ENCODE measurements around the gene COL24A1. TPM values are rescaled to one million over a fixed set of nuclear protein-coding genes. Genes with fewer than 3 reads are reported as not detected.
"Not testable (repeated sequence)": the region's sequence is repeated elsewhere in the genome, so short reads cannot be mapped to it uniquely, and the experiment has no call there.

Gene COL24A1
- polyA plus RNA-seq, 3 donors: 1.4 to 2.1 (median 2.0) TPM

GRCh38 chr1:86000601-86001000 lies 156.0 kb downstream of the COL24A1 start:
- DNase-seq (ENCODE audit: low read depth in 3 of 3, low spot score in 2 of 3): no peak

GRCh38 chr1:85998105-85998855 lies 158.3 kb downstream of the COL24A1 start:
- no peak for DNase-seq (ENCODE audit: low read depth in 3 of 3, low spot score in 2 of 3)

GRCh38 chr1:85992791-85993190 lies 163.8 kb downstream of the COL24A1 start:
- DNase-seq (ENCODE audit: low read depth in 3 of 3, low spot score in 2 of 3): peak in 1 of 3 donors; percentile 12

GRCh38 chr1:85991261-85991660 lies 165.3 kb downstream of the COL24A1 start:
- no peak for DNase-seq (ENCODE audit: low read depth in 3 of 3, low spot score in 2 of 3)

- DNase-seq (ENCODE audit: low read depth in 3 of 3, low spot score in 2 of 3): no peak
Observed at GRCh38 chr1:85984636-85985035, 171.9 kb downstream of the COL24A1 start.

- no peak for DNase-seq (ENCODE audit: low read depth in 3 of 3, low spot score in 2 of 3)
Observed at GRCh38 chr1:85983316-85983715, 173.3 kb downstream of the COL24A1 start.

GRCh38 chr1:85976516-85977205 lies 179.9 kb downstream of the COL24A1 start:
- no peak for DNase-seq (ENCODE audit: low read depth in 3 of 3, low spot score in 2 of 3)

GRCh38 chr1:85975912-85976371 lies 180.6 kb downstream of the COL24A1 start:
- DNase-seq (ENCODE audit: low read depth in 3 of 3, low spot score in 2 of 3): no peak

GRCh38 chr1:85962457-85962856 lies 194.1 kb downstream of the COL24A1 start:
- no peak for DNase-seq (ENCODE audit: low read depth in 3 of 3, low spot score in 2 of 3)

GRCh38 chr1:85957760-85958159 lies 198.8 kb downstream of the COL24A1 start:
- DNase-seq (ENCODE audit: low read depth in 3 of 3, low spot score in 2 of 3): no peak

- DNase-seq (ENCODE audit: low read depth in 3 of 3, low spot score in 2 of 3): not testable (repeated sequence)
Observed at GRCh38 chr1:85955218-85955617, 201.4 kb downstream of the COL24A1 start.

- no peak for DNase-seq (ENCODE audit: low read depth in 3 of 3, low spot score in 2 of 3)
Observed at GRCh38 chr1:85952460-85952859, 204.1 kb downstream of the COL24A1 start.

- DNase-seq (ENCODE audit: low read depth in 3 of 3, low spot score in 2 of 3): no peak
Observed at GRCh38 chr1:85947186-85947585, 209.4 kb downstream of the COL24A1 start.

GRCh38 chr1:85943945-85944344 lies 212.6 kb downstream of the COL24A1 start:
- DNase-seq (ENCODE audit: low read depth in 3 of 3, low spot score in 2 of 3): no peak

GRCh38 chr1:85943526-85943925 lies 213.0 kb downstream of the COL24A1 start:
- no peak for DNase-seq (ENCODE audit: low read depth in 3 of 3, low spot score in 2 of 3)

- DNase-seq (ENCODE audit: low read depth in 3 of 3, low spot score in 2 of 3): no peak
Observed at GRCh38 chr1:85940656-85941306, 215.8 kb downstream of the COL24A1 start.

- no peak for DNase-seq (ENCODE audit: low read depth in 3 of 3, low spot score in 2 of 3)
Observed at GRCh38 chr1:85938829-85939228, 217.7 kb downstream of the COL24A1 start.

- DNase-seq (ENCODE audit: low read depth in 3 of 3, low spot score in 2 of 3): no peak
Observed at GRCh38 chr1:85936470-85936869, 220.1 kb downstream of the COL24A1 start.

- no peak for DNase-seq (ENCODE audit: low read depth in 3 of 3, low spot score in 2 of 3)
Observed at GRCh38 chr1:85936057-85936456, 220.5 kb downstream of the COL24A1 start.

GRCh38 chr1:85935234-85935633 lies 221.3 kb downstream of the COL24A1 start:
- DNase-seq (ENCODE audit: low read depth in 3 of 3, low spot score in 2 of 3): no peak

GRCh38 chr1:85934516-85934915 lies 222.1 kb downstream of the COL24A1 start:
- no peak for DNase-seq (ENCODE audit: low read depth in 3 of 3, low spot score in 2 of 3)

- DNase-seq (ENCODE audit: low read depth in 3 of 3, low spot score in 2 of 3): no peak
Observed at GRCh38 chr1:85933961-85934360, 222.6 kb downstream of the COL24A1 start.
